GM10248 (cell line): ENCODE measurements around the gene LTF.

Source experiments
- CTCF ChIA-PET: fragments of 300-600 bp; sonication (Branson Sonifier 250); formaldehyde crosslinking; extraction: SDS; loops from one replicate; lab custom pipeline; 2021; ENCODE audit warnings: antibody characterized with exemption; lab: Yijun Ruan, JAX
- POLR2A ChIA-PET: fragments of 350-650 bp; sonication (Branson Sonifier 250); formaldehyde crosslinking; extraction: SDS; loops from one replicate; lab custom pipeline; 2020; ENCODE audit warnings: antibody characterized with exemption; lab: Yijun Ruan, JAX
- DNase-seq: peaks from one replicate; pipeline ENCODE4 v3.0.0; 2012; ENCODE audit errors: extremely low spot score
- CTCF ChIP-seq: IDR thresholded peaks from 2 replicates; pipeline ENCODE4 v1.5.1; 2012; ENCODE audit warnings: mild to moderate bottlenecking, low read depth; ENCODE audit errors: extremely low read depth, missing control alignments, control extremely low read depth

The LTF gene

GRCh38 chr3:46417841-46418611, 46.7 kb downstream of the LTF start:
- no peak for TF ChIP-seq CTCF
- no peak for DNase-seq
- CTCF ChIA-PET: no interaction called here
- POLR2A ChIA-PET: no interaction called here

GRCh38 chr3:46416811-46417510, 47.7 kb downstream of the LTF start:
- TF ChIP-seq CTCF: no peak
- no peak for DNase-seq
- ChIA-PET POLR2A (no interaction called here), CTCF (interaction anchor here (0.7 to 1.4 kb wide), 2 partner anchors 8 to 33 kb away, joined by 3 read pairs; no protein-coding TSS in a partner anchor)

GRCh38 chr3:46416125-46416810, 48.4 kb downstream of the LTF start:
- ChIA-PET CTCF (interaction anchor here (1.4 to 2.2 kb wide), 2 partner anchors 8 to 32 kb away, joined by 3 to 5 read pairs; no protein-coding TSS in a partner anchor), POLR2A (no interaction called here)
- no peak for TF ChIP-seq CTCF
- no peak for DNase-seq

GRCh38 chr3:46414739-46415138, 50.0 kb downstream of the LTF start:
- no peak for DNase-seq
- no peak for TF ChIP-seq CTCF
- POLR2A ChIA-PET: no interaction called here
- CTCF ChIA-PET: interaction anchor here (2.2 kb wide), 1 partner anchor 9 kb away, joined by 5 read pairs; no protein-coding TSS in a partner anchor

GRCh38 chr3:46413951-46414350, 50.8 kb downstream of the LTF start:
- no peak for TF ChIP-seq CTCF
- no peak for DNase-seq
- ChIA-PET CTCF (no interaction called here), POLR2A (no interaction called here)

GRCh38 chr3:46412786-46413298, 51.9 kb downstream of the LTF start:
- ChIA-PET POLR2A (no interaction called here), CTCF (no interaction called here)
- TF ChIP-seq CTCF: no peak

More at GRCh38 chr3:46412786-46413298, 51.9 kb downstream of the LTF start:
- DNase-seq: no peak
